Heart right ventricle (tissue), 16 donors: ENCODE measurements around the gene PHLDB1. TPM values are rescaled to one million over a fixed set of nuclear protein-coding genes. Genes with fewer than 3 reads are reported as not detected.

Experiments
- ATAC-seq, 8 donors: fragments of 200-7000 bp; cut with Tn5 transposase; one replicate each; pipeline ENCODE4 v1.9.1; 2020; ENCODE audit warnings: mild to moderate bottlenecking in 8 of 8, moderate library complexity in 8 of 8, moderate number of reproducible peaks in 1 of 8
- DNase-seq, 2 donors: peaks; one replicate each; pipeline ENCODE4 v3.0.0-alpha.2; 2020
- H3K27ac ChIP-seq, 10 donors: fragments of 200-600 bp; sonication (generic) in 2 of 10; one replicate each; pipeline versions ENCODE4 v1.5.0 to v1.8.0; 2020 to 2022; ENCODE audit warnings: mild to moderate bottlenecking in 3 of 10
- H3K27me3 ChIP-seq, 7 donors: fragments of 200-600 bp; one replicate each; pipeline ENCODE4 v1.8.0; 2021 to 2022; ENCODE audit warnings: mild to moderate bottlenecking in 2 of 7
- H3K36me3 ChIP-seq, 9 donors: fragments of 200-600 bp; sonication (generic) in 1 of 9; one replicate each; pipeline versions ENCODE4 v1.5.0 to v1.8.0; 2020 to 2022; ENCODE audit warnings: mild to moderate bottlenecking in 2 of 9
- H3K4me1 ChIP-seq, 9 donors: fragments of 200-600 bp; sonication (generic) in 1 of 9; one replicate each; pipeline versions ENCODE4 v1.5.0 to v1.8.0; 2020 to 2022; ENCODE audit warnings: mild to moderate bottlenecking in 4 of 9
- H3K4me3 ChIP-seq, 10 donors: fragments of 200-600 bp; sonication (generic) in 2 of 10; one replicate each; pipeline versions ENCODE4 v1.5.0 to v1.8.0; 2020 to 2022; ENCODE audit warnings: mild to moderate bottlenecking in 7 of 10, moderate library complexity in 2 of 10
- H3K9me3 ChIP-seq, 11 donors: fragments of 200-600 bp in 10 of 11; sonication (generic) in 2 of 11; one replicate each; pipeline versions ENCODE4 v1.5.0 to v1.8.0; 2013 to 2022; ENCODE audit warnings: mild to moderate bottlenecking in 2 of 11, control low read depth in 1 of 11, moderate library complexity in 1 of 11
- WGBS, 2 donors: extraction: QIAGEN DNeasy Blood & Tissue Kit; methylation state at CpG; one replicate each; pipeline ENCODE4 v1.1.7; 2013; ENCODE audit warnings: inconsistent platforms in 1 of 2; 5-methylcytosine and 5-hydroxymethylcytosine counted together
- intact Hi-C, 10 donors: fragments of 100-400 bp; cut with DNase I; formaldehyde crosslinking; loops; one replicate each; pipeline versions ENCODE4 v1.11.1 to v1.14.2; 2022
- polyA plus RNA-seq, 2 donors: library from polyadenylated mRNA; stranded (reverse); fragments of 200-250 nt; gene quantifications; one replicate each; pipeline ENCODE4 v1.2.3, GENCODE V29; 2013
- total RNA-seq, 10 donors: library from RNA; stranded (reverse); fragmentation: NEBNext Ultra II Directional in 3 of 10; extraction: Animal tissue kit (Norgen Biotek cat#: 25700) in 3 of 10; gene quantifications; one replicate each; pipeline versions ENCODE4 v1.2.1 to v1.2.4, GENCODE V29; 2021 to 2023
- TF ChIP-seq, protein P1 (sequence below), 9 donors: fragments of 200-600 bp; sonication (generic) in 2 of 9; IDR thresholded peaks; one replicate each; pipeline versions ENCODE4 v1.5.0 to v1.8.0; 2021 to 2022; ENCODE audit warnings: antibody characterized with exemption in 9 of 9, mild to moderate bottlenecking in 5 of 9, moderate library complexity in 1 of 9
- donor health status: Arrhythmogenic right ventricular cardiomyopathy.
- donor health status: ischemic (EF 13 %, LVEDD 7.1; RV severe dilation, severe dysfunction).
- donor health status: healthy with polysubstance abuse.
- donor health status: DM: no; HTN: yes; CAD: no.
- donor health status: DM: no; HTN: no; CAD: no.
- donor health status: ischemic (EF 25% LVEDD 6.9; RV normal size, moderate dysfunction).
- donor health status: ischemic (EF 25% LVEDD 5.7; RV mildly dilated, moderate dysfunction).
- donor health status: healthy.
- donor health status: DM: yes; HTN: yes; CAD: no.
- donor health status: Ischemic cardiomyopathy.
- donor health status: ischemic (EF 35%, LVEDD 5.7; RV mildly dilated, moderate dysfunction).
- donor health status: nonischemic (EF 11% LVEDD 7.7; RV severe dilation, severe dysfunction).
- donor health status: DM: yes; HTN: yes; CAD: no.
- donor health status: PGD.
- donor health status: ischemic (EF 29% LVEDD 5.4; RV normal size, mild dysfunction).
- donor health status: nonischemic (EF 23%, LVEDD 6.1; RV moderate dilation, normal function).

The PHLDB1 gene
- total and polyA plus RNA-seq, 12 donors = 74.9 to 259 (median 114) TPM

GRCh38 chr11:118652681-118653181 lies 45.3 kb downstream of the PHLDB1 start:
- Histone ChIP-seq H3K4me1 (peaks cover 0 to 12% (median 0%) of the 10 kb centered on the region in 9 donors), H3K9me3 (no peaks in the 10 kb centered on the region), H3K4me3 (no peak overlapping the region), H3K27me3 (no peaks in the 10 kb centered on the region), H3K27ac (peak overlapping the region in 1 of 10 donors; percentile 31), H3K36me3 (peaks cover 6 to 100% (median 89%) of the 10 kb centered on the region in 9 donors)
- WGBS, 2 donors = 58 to 74% methylated on average over 4 of the region's 4 CpGs
- DNase-seq (no peak), ATAC-seq (no peak)
- intact Hi-C loops = loop anchor here in 1 of 10 donors (10.0 kb wide), 1 partner anchor 58 kb away; no protein-coding TSS in a partner anchor
- TF ChIP-seq, protein P1, sequence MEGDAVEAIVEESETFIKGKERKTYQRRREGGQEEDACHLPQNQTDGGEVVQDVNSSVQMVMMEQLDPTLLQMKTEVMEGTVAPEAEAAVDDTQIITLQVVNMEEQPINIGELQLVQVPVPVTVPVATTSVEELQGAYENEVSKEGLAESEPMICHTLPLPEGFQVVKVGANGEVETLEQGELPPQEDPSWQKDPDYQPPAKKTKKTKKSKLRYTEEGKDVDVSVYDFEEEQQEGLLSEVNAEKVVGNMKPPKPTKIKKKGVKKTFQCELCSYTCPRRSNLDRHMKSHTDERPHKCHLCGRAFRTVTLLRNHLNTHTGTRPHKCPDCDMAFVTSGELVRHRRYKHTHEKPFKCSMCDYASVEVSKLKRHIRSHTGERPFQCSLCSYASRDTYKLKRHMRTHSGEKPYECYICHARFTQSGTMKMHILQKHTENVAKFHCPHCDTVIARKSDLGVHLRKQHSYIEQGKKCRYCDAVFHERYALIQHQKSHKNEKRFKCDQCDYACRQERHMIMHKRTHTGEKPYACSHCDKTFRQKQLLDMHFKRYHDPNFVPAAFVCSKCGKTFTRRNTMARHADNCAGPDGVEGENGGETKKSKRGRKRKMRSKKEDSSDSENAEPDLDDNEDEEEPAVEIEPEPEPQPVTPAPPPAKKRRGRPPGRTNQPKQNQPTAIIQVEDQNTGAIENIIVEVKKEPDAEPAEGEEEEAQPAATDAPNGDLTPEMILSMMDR (IDR thresholded peaks at IDR 0.05) = no peak

DNA sequence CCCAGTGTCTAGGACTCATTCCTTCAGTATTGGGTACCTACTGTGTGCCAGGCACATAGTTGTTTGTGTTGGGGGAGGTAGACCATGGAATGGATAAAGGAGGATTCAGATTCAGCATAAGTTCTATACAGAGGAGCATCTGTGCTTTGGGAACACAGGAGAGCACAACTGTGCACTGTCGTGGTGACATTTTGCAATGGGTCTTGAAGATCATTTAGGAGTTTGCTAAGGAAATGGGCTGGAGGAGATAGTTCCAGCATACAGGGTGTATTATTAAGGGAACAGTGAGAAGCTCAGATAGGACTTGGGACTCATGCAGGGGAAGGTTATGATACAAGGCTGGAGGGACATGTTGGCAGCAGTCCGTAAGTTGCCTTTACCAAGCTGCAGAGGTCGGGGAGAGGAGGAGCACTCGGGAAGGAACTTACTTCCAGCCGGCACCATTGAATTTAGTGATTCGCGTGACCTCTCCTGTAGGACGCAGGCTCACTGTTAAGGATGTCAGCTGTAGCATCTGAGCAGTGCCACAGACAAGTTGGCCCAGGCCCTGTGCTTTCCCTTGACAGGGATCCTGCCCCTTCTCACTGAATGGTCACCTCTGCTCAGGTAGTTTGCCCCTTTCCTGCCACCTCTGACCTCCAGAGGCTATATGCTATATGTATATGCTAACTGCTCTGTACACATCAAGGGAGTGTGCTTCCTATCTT lies 46.4 kb downstream of the PHLDB1 start:
- H3K27me3 ChIP-seq = no peaks in the 10 kb centered on the region
- intact Hi-C loops = loop anchor here in 1 of 10 donors (10.0 kb wide), 1 partner anchor 59 kb away; no protein-coding TSS in a partner anchor
- H3K4me1 ChIP-seq = peaks cover 0 to 23% (median 7%) of the 10 kb centered on the region in 9 donors
- ATAC-seq (no peak), DNase-seq (no peak)
- TF ChIP-seq, protein P1 (IDR thresholded peaks at IDR 0.05) = no peak
- WGBS, 2 donors = 83 to 86% methylated on average over 8 of the region's 8 CpGs
- no peaks in the 10 kb centered on the region for H3K9me3 ChIP-seq
- peaks cover 6 to 99% (median 83%) of the 10 kb centered on the region in 9 donors for H3K36me3 ChIP-seq
- no peak overlapping the region for H3K27ac ChIP-seq
- no peak overlapping the region for H3K4me3 ChIP-seq

DNA sequence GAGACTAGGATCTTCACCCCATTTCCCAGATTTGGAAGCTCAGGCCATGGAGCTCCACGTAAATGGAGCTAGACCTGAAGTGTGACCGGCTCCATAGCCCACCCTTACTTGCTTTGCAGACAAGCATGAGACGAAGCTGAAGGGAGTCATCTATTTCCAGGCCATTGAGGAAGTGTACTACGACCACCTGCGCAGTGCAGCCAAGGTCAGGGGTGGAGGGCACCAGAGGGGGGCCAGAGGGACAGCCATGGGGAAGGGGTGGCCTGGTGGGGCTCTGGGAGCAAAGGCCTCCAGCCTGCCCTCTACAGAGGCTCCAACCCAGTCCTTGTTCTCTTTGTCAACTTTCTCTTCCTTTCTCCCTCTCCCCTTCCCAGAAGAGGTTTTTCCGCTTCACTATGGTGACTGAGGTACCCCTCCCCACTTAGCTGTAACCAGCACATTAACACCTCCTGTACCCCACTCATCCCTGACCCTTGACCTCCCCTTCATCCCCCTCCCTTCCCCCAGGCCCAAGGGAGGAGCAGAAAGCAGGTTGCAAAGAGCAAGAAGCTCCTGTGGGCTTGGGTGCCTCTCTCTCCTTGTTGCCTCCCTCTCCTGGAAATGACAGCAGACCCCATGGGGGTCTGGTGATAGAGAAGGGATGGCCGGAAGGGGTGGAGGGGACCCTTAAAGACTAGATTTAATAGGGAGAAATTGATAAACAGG lies 48.2 kb downstream of the PHLDB1 start:
- peak overlapping the region in 1 of 10 donors; percentile 19 for H3K27ac ChIP-seq
- H3K4me1 ChIP-seq = peaks cover 0 to 38% (median 15%) of the 10 kb centered on the region in 9 donors
- no peaks in the 10 kb centered on the region for H3K27me3 ChIP-seq
- DNase-seq (no peak), ATAC-seq (no peak)
- 89 to 92% methylated on average over 7 of the region's 7 CpGs for WGBS, 2 donors
- no peak overlapping the region for H3K4me3 ChIP-seq
- intact Hi-C loops = loop anchor here in 8 of 10 donors (5.0 to 10.0 kb wide), 7 partner anchors 38 to 63 kb away; partner anchors contain the start of gene PHLDB1 (in 2 of the 8)
- H3K9me3 ChIP-seq = no peaks in the 10 kb centered on the region
- peaks cover 0 to 82% (median 65%) of the 10 kb centered on the region in 9 donors for H3K36me3 ChIP-seq
- TF ChIP-seq, protein P1 (IDR thresholded peaks at IDR 0.05) = no peak

GRCh38 chr11:118656563-118657165 lies 49.2 kb downstream of the PHLDB1 start:
- peaks cover 0 to 38% (median 15%) of the 10 kb centered on the region in 9 donors for H3K4me1 ChIP-seq
- DNase-seq = no peak
- intact Hi-C loops = loop anchor here in 8 of 10 donors (5.0 to 10.0 kb wide), 7 partner anchors 39 to 64 kb away; partner anchors contain the start of gene PHLDB1 (in 2 of the 8)
- no peak for ATAC-seq
- peaks cover 0 to 72% (median 55%) of the 10 kb centered on the region in 9 donors for H3K36me3 ChIP-seq
- H3K9me3 ChIP-seq = no peaks in the 10 kb centered on the region
- no peaks in the 10 kb centered on the region for H3K27me3 ChIP-seq
- WGBS, 2 donors = 90 to 91% methylated on average over 5 of the region's 5 CpGs
- H3K27ac ChIP-seq = no peak overlapping the region
- TF ChIP-seq, protein P1 (IDR thresholded peaks at IDR 0.05) = no peak
- no peak overlapping the region for H3K4me3 ChIP-seq
